ENCODE measurements around the gene CHN2. TPM values are rescaled to one million over a fixed set of nuclear protein-coding genes. Genes with fewer than 3 reads are reported as not detected.

CHN2 gene
- total RNA-seq, 1 donor from 2014 or later, result 5.7 TPM

DNA sequence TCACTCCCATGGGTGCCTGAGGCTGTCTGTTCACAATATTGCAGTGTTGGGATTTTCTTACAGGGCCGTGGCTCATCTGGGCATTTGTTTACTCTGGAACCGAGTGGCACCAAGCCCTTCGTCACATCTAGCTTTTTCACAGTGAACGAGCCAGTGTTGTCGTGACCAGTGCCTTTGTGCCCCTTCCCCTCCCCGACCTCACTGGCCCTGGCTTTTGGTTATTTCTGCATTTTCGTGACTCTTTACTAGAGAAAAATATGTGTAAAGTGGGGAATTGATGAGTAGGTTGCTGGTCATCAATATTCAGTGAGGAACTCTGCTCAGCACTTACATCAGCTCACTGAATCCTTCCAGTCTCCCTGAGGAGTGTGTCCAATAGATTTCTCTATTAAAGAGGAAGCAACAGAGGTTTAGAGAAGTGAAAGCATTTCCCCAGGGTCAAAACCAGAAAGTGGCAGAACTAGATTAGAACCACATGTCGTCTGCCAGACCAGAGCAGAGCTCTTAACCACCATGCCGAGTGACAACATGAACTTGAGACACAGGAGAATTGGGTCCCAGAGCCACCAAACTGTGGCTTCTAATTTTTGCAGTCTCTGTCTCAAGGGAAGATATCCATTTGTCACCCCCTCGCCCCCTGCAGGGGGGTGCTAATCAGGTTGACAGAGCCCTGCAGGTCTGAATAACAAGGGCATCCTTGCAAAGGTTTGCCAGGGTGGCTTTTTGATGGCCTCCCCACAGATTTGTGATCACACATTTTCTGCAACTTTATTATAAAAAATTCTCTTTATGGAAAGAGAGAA lies 125.3 kb downstream of the CHN2 start:
- no peak overlapping the region for H3K4me3 ChIP-seq (ENCODE audit: low read depth, low read length)
- TF ChIP-seq, protein P1, sequence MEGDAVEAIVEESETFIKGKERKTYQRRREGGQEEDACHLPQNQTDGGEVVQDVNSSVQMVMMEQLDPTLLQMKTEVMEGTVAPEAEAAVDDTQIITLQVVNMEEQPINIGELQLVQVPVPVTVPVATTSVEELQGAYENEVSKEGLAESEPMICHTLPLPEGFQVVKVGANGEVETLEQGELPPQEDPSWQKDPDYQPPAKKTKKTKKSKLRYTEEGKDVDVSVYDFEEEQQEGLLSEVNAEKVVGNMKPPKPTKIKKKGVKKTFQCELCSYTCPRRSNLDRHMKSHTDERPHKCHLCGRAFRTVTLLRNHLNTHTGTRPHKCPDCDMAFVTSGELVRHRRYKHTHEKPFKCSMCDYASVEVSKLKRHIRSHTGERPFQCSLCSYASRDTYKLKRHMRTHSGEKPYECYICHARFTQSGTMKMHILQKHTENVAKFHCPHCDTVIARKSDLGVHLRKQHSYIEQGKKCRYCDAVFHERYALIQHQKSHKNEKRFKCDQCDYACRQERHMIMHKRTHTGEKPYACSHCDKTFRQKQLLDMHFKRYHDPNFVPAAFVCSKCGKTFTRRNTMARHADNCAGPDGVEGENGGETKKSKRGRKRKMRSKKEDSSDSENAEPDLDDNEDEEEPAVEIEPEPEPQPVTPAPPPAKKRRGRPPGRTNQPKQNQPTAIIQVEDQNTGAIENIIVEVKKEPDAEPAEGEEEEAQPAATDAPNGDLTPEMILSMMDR (IDR thresholded peaks at IDR 0.05; ENCODE audit: insufficient read depth, low read length, poor library complexity, severe bottlenecking), result no peak
- DNase-seq (ENCODE audit: low read depth), result no peak
- no peaks in the 10 kb centered on the region for H3K36me3 ChIP-seq (ENCODE audit: control insufficient read depth, insufficient read depth, low read length)
- H3K27me3 ChIP-seq (ENCODE audit: control insufficient read depth, insufficient read depth, low read length), result no peaks in the 10 kb centered on the region

DNA sequence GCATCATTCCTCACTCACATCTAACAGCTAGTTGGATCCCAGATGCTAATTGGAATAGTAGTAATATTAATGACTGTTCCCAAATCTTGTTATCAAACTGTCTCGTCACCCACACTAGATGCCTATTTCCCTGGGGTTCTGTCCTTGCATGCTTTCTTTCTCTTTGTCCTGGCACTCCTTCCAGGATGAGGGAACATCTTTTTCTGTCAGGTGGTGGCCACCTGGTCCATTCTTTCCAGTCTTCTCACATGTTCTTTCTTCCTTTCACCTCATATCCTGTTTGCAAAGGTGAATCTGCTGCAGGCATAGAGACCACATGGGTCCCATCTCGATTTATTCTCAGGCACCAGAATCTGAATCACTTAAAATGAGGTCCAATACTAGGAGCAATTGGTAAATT lies 126.0 kb downstream of the CHN2 start:
- Histone ChIP-seq H3K4me3 (ENCODE audit: low read depth, low read length) (no peak overlapping the region), H3K27me3 (ENCODE audit: control insufficient read depth, insufficient read depth, low read length) (no peaks in the 10 kb centered on the region), H3K36me3 (ENCODE audit: control insufficient read depth, insufficient read depth, low read length) (no peaks in the 10 kb centered on the region)
- TF ChIP-seq, protein P1 (IDR thresholded peaks at IDR 0.05; ENCODE audit: insufficient read depth, low read length, poor library complexity, severe bottlenecking), result no peak
- no peak for DNase-seq (ENCODE audit: low read depth)

DNA sequence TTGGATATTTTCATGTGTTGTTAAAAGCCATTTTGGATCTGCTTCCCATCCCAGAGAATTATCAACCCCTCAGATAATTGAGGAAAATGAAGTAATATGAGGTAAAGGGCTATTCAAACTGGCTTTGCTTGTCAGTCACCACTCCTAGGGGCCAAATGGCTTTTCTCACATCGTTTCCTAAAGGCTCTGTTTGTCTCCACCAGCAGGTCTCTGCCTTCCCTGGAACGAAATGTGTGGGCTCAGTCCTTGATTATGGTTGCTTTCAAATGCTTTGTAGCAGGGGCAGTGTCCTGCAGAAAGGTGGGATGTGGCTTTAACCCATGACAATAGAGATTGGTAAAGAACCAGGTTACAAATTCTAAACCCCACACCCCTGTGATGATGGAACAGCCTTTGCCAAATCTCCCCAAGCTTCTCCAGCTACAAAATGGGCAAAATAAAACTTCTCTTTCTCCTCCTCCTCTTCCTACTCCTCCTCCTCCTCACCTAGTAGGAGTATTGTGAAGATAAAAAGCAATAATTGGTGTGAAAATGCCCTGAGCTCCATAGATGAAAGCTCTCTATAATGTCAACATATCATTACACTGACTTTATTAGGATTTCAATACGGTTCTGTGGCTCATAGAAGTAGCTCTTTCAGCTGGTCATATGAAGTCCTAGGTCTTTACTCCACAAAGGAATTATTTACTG lies 127.6 kb downstream of the CHN2 start:
- H3K36me3 ChIP-seq (ENCODE audit: control insufficient read depth, insufficient read depth, low read length), result no peaks in the 10 kb centered on the region
- no peak overlapping the region for H3K4me3 ChIP-seq (ENCODE audit: low read depth, low read length)
- TF ChIP-seq, protein P1 (IDR thresholded peaks at IDR 0.05; ENCODE audit: insufficient read depth, low read length, poor library complexity, severe bottlenecking), result no peak
- no peak for DNase-seq (ENCODE audit: low read depth)
- no peaks in the 10 kb centered on the region for H3K27me3 ChIP-seq (ENCODE audit: control insufficient read depth, insufficient read depth, low read length)

DNA sequence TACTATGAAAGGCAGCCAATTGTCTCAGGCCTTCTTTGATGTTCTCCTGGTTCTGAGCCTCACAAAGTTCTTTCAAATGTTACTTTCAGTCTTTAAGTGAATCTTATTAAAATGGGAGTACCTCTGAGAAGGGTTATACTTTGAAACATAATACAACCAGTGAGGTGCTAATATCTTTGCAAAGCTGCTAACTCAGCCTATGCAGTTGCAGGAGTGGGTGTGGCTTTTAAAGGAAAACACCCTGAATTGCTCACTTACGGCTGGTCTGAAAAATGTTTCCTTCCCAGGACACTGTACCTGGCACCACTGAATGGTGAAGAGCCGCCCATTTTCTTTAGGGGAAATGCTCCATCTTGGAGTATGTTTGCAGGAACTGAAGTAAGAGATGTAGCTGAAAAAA lies 130.9 kb downstream of the CHN2 start:
- TF ChIP-seq, protein P1 (IDR thresholded peaks at IDR 0.05; ENCODE audit: insufficient read depth, low read length, poor library complexity, severe bottlenecking), result no peak
- Histone ChIP-seq H3K36me3 (ENCODE audit: control insufficient read depth, insufficient read depth, low read length) (no peaks in the 10 kb centered on the region), H3K4me3 (ENCODE audit: low read depth, low read length) (no peak overlapping the region), H3K27me3 (ENCODE audit: control insufficient read depth, insufficient read depth, low read length) (no peaks in the 10 kb centered on the region)
- no peak for DNase-seq (ENCODE audit: low read depth)

DNA sequence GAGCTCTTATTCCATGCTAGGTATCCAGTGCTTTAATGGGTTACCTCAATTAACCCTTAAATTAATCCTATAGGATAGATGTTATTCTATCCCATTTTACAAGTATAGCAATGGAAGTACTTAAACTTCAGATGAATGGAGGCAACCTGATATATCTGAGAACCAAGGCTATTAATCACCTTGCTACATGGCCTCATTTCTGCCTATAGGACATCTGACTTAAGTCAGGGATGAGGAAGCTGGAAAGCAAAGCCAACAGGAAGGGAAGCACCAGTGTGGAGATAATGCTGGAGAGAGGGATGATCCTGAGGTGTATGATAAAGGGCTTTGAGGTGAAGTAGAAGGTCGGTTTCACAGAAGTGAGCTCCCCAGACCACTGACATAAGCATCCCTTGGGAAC lies 132.3 kb downstream of the CHN2 start:
- Histone ChIP-seq H3K27me3 (ENCODE audit: control insufficient read depth, insufficient read depth, low read length) (no peaks in the 10 kb centered on the region), H3K36me3 (ENCODE audit: control insufficient read depth, insufficient read depth, low read length) (no peaks in the 10 kb centered on the region), H3K4me3 (ENCODE audit: low read depth, low read length) (no peak overlapping the region)
- no peak for DNase-seq (ENCODE audit: low read depth)
- TF ChIP-seq, protein P1 (IDR thresholded peaks at IDR 0.05; ENCODE audit: insufficient read depth, low read length, poor library complexity, severe bottlenecking), result no peak

Data from kidney epithelial cell (primary cell).